Measurements from ENCODE around the gene ARAP1.
A peak's percentile ranks its signal among the peaks of the same experiment; 100 is the strongest.

ARAP1 gene

DNA sequence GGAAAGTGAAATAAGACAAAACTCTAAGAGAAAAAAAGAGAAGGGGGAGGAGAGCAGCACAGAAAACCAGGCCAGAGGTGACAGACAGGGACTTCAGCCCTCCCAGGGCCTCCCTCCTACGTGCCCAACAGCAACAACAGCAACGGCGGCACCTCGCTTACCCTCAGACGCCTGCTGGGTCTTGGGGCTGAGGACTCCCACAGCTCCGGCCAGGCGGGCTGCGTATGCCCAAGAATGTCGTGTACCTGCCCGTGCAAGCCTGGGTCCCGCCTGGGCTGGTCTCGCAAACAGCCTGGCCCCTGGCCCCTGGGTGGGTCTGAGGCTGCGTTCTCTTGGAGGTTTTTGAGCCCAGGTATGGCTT lies 30.5 kb downstream of the ARAP1 start:
- FAIRE-seq, result no peak

DNA sequence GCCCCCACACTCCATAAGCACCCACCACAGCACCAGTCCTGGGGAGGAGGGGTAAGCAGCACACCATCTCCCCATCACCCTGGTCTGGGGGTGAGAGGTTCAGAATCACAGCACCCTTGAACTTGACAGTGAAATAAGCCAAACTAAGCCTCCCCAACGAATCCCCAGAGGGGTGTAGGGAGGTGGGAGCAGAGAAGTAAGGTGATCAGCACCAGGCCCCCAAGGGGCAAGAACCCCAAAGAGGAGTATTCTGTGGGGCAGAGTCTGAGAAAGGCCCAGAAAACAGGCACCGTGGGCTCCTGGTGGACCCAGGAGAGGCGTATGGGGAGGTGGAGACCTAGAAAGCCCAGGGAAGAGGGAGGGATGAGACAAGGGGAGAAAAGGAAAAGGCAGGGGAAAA lies 30.9 kb downstream of the ARAP1 start:
- no peak for FAIRE-seq

DNA sequence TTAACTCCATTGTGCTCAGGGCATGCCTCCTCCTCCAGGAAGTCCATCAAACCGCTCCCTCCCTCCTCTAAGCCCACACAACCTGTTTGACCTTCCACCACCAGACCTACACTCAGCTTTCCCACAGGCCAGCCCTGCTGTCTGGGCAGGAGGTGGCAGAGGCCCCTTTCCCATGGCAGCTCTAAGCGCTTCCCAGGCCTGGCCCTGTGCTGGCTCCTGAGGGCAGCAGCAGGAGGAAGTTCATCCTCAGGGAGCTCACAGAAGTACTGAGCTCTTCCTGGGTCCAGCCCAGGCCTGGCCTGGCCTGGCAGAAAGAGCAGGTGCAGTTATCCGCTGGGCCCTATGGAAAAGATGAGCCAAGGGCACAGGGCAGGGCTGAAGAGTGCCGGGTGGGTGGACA lies 31.4 kb downstream of the ARAP1 start:
- FAIRE-seq, result no peak

DNA sequence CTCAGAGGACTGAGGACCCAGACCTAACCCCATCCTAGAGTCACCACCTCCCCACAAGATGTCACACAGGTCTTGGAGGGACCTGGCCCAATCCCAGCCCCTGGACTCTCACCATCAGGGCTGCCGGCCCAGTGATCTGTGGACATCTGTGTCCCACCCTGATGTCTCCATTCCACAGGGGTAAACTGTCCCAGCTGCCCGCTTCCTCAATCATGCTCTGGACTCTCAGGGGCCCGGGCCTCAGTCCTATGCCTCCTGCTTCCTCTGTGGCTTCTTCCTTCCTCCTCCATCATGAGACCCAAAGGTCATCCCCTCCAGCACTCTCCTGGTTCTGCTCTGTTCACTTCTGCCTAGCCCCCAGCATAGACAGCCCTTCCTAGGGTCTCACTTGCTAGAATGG lies 32.2 kb downstream of the ARAP1 start:
- FAIRE-seq, result no peak

DNA sequence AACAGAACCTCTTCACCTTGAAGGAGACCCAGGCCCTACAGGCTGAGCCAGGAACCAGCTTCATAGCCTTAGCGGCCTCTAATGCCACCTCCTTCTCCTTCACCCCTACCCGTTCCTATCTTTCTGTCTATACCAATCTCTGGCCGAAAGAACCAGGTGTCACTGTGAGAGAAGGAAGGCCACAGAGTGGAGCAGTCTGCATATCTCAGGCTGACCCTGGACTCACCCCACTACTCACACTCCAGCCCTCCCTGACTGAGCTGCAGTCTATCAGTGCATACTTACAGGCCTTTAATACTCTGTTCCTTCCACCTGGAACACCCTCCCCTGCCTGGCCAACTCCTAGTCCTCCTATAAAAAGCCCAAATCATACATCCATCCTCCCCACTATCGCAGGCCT lies 32.7 kb downstream of the ARAP1 start:
- FAIRE-seq, result no peak

DNA sequence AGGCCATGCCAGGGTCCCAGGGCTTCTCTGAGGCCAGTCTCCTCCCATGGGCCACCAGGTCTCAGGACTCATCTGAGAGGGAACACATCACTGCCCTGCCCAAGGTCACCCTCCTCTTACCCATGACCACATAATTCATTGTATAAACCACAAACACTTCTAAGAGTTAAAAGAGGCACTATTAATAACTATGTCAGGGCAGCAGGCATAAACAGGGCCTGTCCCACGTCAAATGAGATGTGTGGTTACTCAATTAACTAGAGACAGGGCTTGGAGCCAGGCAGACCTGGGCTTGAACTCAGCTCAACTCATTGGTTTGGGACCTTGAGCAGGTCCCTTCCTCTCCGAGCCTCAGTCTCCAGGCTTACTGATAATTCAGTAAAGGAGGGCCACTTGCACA lies 33.1 kb downstream of the ARAP1 start:
- no peak for FAIRE-seq

DNA sequence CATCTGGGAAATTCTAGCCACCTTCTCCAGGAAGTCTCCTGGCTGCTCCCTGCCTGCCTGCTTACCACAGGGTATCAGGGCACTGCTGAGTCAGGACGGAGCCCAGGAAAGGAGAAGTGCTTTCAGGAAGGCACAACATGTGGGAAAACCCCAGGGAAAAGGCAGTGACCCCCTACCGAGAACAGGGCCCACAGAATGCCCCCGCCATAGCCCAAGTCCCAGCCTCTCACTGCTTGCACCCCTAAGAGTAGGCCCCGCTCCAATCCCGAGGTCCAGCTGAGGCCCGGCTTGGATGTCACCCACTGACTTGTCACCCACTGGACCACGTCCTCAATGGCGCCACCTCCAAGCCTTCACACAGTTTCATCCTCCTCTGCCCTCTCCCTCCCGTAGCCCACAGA lies 34.1 kb downstream of the ARAP1 start:
- no peak for FAIRE-seq

DNA sequence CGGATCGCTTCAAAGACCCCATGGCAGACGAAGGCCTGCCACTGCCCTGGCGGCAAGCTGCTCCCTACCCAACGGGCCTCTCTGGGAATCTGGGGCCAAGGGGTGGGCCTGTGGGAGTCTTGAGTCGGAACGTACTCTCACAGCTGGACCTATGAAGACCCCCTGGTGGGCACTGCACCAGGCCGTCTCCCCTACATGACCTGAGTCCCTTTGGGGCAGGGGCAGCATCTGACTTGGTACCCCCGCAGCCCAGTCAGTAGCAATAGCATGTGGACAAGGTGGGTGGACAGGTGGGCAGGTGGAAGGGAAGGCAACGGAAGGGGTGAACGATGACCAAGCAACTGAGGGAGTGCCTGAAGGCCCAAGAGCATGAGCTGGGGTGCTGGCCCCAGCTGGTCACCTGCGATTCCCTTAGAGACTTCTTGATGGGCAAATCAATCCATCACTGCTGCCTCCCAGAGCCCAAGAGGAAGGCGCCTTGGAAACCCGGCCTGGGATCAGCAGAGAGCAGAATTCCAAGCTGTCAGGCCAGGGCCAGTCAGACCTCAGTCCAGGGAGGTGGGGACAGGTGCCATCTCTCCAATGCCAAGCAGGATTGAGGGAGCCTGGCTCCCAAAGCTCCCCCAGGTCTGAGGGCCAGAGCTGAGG lies 35.3 kb downstream of the ARAP1 start:
- no peak for FAIRE-seq

DNA sequence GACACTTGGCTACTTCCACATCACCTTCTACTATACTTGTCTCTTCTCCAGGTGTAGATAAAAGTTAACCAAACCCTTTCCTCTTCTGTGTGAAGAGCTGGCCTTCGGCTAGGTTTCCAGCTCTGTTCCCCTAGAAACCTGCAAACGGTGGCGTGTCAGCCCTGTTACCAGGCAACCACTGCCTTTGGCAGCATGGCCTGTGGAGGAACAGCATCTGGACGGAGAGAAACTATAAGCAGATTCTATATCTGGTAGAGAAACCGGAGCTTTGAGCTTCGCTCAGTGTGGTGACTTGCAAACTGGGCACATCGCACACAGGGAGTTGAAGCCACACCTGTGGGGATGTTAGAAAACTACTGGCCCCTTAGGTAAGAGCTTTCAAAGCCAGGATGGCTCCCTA lies 35.9 kb downstream of the ARAP1 start:
- FAIRE-seq, result no peak

DNA sequence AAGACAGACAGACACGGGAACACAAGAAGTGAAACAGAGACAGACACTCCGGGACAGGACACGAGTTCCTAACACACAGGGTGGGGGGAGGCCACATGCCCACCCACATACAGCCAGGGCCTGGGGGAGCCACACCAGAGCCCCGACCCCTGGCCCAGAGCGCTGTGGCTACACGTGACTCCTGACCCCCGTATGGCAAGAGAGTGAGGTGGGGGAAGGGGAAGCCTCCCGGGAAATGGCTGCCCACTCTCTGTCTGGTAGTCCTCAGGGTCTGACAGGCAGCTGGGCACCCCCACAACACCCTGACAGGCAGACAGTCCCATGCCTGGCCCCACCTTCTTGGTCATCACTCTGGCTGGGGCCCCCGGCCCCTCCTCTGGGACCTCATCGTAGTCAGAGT lies 39.4 kb downstream of the ARAP1 start:
- no peak for FAIRE-seq

DNA sequence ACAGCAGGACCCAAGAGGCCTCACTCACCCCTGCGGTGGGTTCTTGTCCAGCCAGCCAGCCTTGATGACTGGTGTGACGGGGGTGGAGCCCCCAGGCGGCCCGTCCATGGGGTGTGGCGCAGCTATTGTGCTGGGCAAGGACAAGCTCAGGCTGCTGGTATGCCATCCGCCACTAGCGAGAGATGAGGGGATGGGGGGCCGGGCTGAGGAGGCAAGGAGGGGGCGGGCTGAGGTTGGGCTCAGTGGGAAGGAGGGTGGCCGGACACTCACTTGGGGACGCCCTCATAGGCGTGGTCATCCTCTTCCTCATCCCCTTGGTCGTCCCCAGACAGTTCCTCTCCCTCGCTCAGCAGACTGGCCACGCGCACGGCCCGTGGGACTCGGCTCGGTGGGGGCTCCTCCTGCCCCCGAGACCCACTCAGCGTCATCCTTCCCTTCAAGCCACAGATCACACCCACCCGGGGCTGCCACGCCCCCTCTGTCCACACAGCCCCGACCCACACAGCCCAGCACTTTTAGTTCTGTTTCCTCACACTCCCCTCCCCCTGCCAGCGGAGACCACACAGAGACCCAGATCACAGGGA lies 39.9 kb downstream of the ARAP1 start:
- no peak for FAIRE-seq

DNA sequence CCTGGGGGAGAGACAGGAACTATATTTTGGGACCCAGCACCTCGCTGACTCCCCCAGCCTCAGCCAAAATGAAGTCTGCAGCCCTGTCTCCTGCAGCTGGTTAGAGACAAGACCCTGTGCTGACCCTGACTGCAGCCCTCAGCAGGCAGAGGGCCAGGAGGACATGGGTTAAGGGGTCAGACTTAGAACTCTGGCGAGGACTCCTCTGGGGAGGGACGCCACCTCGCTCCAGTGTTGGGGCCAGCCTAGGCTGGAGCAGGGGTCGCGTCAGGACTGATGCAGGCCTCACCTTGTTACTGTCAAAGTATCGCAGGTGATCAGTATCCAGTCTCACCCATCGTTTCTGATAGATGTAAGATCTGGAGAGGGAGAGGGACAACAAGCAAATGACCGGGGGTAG lies 41.1 kb downstream of the ARAP1 start:
- FAIRE-seq, result no peak

DNA sequence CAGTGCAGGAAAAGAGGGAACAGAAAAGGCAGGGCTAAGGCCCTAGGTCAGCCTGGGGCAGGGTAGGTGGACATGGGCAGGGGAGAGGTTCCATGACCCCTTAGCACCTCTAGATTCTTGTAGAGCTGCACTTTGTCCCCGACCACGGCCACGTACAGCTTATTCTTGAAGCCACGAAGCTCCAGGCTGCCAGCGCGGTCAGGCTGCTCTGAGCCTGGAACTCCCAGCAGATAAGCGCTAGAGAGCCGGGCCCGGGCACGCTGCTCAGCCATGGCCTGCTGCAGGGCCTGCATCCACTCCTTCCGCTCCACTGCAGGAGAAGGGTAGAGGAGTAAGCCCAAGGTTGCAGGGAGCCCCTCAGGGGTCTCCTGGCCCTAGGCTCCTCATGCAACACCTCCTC lies 41.9 kb downstream of the ARAP1 start:
- FAIRE-seq, result no peak

DNA sequence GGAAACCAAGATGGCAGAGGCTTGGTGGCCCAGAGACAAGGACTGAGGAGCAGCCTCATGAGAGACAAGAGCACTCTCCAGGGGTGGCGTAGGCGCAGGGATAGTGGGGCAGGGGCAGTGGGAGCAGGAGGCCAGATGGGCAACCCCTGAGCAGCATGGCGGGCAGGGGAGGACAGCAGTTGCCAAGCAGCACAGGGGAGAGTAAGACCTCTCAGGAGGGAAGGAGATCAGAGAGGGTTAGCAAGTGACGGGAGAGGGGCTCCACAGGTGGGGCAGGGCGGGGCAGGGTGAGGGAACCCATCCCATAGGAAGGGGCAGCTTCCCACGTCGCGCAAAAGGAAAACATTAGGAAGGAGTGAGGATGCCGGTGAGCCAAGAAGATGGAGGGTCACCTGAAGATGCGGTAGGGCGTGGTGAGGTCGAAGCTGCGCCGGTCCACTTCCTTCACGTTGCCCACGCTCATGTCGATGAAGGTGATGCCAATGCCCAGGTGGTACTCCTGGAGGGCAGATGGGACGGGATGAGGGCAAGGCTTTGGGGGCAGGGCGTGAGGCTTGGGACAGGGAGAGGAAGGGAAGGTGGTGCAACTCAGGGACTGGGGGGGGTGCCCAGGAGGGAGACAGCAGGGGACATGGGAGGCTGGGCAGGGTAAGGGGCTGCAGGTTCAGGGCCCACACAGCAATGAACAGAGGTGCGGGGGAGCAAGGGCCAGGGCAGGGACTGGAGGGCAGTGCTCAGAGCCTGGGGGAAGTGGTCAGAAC lies 42.5 kb downstream of the ARAP1 start:
- no peak for FAIRE-seq

DNA sequence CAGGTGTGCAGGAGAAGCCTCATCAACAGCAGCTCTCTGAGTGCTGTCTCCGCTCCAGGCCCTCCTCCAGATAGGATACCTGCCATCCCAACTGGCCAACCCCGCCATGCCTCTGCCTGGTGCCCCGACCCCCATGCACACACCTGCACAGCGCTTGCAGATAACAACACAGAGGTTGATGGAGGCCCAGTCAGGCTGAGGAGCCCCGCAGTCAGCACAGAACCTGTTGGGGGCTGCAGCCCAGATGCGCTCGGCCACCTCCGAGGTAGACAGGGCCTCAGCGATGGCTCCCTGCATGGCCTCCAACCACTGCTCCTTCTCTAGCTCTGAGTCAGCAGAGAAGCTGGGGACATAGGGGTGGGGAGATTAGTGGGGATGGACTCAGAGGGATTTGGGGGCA lies 45.2 kb downstream of the ARAP1 start:
- FAIRE-seq, result no peak

DNA sequence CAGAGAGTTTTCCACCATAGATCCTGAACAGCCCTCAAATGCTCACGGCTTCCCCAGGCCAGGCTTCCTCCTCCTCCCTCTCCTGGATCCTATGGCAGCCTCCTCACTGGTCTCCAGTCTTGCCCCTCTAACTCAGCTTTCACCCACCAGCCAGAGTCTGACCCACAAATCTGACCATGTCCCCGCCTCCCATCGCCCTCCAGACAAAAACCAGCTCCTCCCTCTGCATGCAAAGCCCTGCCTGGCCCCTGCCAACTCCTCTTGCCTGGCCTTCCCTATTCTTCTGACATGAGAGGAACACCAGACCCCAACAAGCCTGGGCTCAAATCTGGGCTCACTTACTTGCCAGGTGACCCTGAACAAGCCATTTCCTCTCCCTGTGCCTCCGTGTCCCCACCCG lies 45.6 kb downstream of the ARAP1 start:
- no peak for FAIRE-seq

DNA sequence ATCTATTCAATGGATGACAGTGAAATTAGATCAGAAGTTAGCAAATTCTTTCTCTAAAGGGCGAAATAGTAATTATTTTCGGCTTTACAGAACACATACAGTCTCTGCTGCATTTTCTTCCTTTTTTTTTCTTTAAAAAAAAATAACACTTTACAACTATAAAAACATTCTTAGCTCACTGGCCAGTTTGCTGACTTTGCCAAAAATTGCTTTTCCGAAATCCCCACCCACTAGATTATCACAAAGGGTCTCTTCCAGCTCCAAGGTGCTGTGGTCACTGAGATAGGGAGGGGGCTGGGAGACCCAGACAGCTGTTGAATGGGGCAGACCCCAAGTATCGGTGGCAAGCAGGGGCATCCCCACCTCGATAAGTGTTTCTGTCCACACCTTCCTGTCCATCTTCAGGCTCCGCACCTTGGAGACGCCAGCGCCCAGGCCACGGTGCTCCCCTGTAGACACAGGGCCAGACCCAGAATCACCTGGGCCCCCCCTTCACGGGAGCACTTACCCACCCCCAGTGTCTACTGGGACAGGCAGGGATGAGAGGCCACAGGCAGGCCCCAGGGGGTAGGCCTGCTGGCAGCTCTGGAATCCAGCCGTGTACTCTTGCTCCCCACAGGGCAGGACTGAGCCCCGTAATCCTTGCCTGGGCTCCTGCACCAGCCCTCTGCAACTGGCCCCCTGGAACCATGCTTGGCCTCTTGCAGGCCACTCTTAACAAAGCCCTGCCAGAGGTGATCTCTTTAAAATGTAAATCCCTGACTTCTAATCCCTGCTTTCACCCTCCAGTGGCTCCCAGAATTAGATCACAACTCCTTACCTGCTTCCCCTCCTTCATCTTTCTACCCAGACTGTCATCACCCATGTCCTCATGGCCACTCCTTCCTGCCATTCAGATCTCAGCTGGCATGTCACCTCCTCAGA lies 46.5 kb downstream of the ARAP1 start:
- peak; percentile 31 for FAIRE-seq

DNA sequence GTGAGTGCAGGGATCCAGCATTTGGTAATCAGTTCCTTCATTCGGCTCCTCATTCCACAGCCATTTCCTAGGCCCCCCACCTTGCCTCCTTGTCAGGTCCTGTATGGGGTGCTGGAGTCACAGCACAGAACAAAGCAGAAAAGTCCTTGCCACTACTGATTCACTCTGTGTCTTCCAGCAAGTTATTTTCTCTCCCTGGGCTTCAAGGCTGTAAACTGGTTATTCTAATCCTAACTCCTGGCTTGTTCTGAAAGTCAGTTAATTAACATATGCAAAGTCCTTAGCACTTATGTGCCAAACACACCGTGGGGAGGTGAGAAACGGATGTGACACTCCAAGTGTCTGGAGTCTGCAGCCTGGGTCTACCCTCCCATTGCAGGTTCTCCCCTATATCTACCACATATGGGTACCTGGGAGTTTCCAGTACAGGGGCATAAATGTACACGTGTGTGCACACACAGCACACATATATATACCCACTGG lies 47.4 kb downstream of the ARAP1 start:
- FAIRE-seq, result no peak

DNA sequence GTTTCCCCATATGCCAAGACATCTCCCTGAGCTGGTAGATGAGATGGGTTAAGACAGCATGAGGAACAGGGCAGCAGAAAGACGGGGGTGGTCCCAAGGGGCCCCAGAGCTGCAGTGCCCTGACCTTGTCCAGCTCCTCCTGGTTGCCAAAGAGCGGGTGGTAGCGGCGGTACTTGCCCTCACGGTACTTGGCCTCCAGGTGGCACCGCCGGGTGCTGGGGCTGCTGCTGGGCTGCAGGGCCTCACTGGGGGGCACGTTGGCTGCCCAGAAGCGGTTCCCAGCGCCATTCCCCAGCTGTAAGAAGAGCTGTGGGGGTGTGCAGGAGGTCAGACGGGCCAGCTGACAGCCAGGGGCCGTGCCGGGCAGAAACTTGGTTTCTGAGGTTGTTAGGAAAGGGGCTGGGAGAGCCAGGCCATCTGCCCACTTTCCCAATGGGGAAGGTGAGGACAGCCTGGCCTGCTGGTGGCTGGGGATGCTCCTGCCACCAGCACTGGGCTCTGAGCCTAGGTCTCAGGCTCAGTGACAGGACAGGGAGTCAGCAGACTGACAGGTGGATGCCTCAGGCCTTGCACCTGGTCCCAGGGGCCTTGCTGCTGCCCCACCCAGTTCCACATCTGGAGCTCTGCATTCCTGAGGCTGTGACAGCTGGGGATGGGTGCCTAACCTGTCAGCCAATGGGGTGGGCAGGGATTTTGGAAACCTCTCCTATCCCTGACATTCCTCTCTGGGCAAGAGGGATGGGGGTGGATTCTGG lies 48.0 kb downstream of the ARAP1 start:
- no peak for FAIRE-seq

DNA sequence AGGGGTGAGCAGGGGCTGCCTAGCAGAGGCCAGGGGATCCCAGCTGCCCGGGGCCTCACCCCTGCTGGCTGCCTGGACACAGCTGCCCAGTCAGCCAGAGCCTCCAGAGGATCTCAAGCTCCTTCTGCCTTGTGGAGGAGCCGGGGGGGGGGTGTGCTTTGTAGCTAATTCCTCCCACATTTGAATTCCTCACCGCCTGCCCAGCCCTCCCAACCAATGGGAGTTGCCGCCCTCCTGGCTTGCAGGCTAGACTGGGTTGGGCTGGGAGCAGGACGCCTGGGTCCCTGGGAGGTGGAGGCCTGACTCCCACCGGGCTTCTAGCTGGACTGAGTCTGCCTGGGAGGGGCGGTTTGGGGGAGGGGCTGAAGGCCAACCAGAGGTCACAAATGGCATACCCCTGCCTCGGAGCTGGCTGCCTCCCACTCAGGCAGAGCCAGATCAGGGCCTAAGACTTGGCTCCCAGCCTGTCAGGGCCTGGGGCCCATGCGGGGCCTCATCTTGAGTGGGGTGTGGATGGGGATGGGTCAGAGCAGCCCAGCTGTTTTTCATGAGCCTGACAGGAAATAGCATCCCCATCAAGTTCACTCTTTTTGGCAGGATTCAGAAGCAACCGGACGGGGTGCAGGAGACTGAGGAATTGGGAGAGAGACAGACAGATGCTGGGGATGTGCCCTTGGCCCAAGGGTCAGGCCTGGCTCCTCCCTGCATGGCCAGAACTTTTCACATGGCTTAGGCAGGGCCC lies 48.8 kb downstream of the ARAP1 start:
- FAIRE-seq, result peak; percentile 62

DNA sequence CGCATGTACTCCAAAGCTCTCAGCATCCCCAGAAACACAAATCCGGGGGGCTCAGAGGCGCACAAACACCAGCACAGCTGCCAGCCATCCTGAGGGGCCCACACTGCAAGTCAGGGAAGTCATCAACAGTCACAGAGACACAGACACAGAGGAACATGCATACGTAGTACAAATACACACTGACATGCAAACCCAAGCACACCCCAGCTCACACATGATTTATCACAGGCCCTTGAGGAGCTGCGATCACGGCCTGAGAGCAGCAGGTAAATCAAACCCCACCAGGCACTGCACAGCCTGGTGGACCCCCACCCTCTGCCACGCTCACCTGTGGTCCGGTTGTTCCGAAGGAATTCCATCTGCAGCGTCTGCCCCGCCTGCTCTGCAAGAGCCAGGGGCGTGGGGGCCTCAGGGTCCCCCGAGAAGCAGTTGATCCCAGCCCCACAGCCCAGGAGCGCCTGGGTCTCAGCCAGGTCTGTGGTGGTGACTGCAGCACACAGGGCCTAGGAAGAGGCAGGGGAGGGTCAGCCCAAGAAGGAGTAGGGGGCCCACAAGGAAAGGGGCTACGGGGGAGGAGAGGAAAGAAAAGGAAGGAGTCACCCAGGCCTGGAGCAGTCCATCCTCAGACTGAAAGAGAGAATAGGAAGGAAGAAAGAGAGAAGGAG lies 49.5 kb downstream of the ARAP1 start:
- no peak for FAIRE-seq

Measured in endometrium (tissue), 2 donors.